ENCODE data around the gene MT1A. TPM values are rescaled to one million over a fixed set of nuclear protein-coding genes. Genes with fewer than 3 reads are reported as not detected.

Gene MT1A
- total RNA-seq, 1 donor from 2014 or later, result not detected

DNA sequence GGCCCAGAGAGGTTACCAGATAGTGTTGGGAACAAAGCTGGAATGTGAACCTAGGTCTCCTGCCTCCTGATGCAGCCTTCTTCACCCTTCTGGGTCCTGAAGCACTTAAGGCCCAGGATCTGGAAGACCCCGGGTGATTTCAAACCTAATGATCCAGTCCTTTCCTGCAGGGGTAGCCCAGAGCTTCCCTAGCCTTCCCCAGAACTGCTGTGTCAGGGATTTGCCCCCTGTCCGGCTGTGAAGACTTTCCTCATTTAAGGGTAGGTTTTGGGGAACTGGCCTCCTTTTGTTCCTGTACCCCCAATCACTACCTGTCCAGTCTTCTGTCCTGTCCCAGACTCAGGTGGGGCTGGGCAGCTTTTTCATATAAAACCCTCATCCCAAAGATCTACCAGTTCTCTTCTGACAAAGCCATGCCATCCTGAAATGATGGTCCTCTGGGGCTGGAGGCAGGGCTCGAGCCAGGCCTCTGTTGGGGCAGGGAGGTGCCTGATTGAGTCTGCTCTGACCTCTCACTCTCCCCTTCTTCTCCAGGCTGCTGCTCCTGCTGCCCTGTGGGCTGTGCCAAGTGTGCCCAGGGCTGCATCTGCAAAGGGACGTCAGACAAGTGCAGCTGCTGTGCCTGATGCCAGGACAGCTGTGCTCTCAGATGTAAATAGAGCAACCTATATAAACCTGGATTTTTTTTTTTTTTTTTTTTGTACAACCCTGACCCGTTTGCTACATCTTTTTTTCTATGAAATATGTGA lies 45.1 kb downstream of the MT1A start:
- Mint-ChIP-seq H3K36me3 (ENCODE audit: low read depth) (no peaks in the 10 kb centered on the region), H3K4me3 (no peak overlapping the region), H3K9me3 (no peaks in the 10 kb centered on the region), H3K27me3 (peaks cover 8% of the 10 kb centered on the region), H3K27ac (no peak overlapping the region), H3K4me1 (peaks cover 11% of the 10 kb centered on the region)
- DNase-seq, result no peak
- TF ChIP-seq, protein P1, sequence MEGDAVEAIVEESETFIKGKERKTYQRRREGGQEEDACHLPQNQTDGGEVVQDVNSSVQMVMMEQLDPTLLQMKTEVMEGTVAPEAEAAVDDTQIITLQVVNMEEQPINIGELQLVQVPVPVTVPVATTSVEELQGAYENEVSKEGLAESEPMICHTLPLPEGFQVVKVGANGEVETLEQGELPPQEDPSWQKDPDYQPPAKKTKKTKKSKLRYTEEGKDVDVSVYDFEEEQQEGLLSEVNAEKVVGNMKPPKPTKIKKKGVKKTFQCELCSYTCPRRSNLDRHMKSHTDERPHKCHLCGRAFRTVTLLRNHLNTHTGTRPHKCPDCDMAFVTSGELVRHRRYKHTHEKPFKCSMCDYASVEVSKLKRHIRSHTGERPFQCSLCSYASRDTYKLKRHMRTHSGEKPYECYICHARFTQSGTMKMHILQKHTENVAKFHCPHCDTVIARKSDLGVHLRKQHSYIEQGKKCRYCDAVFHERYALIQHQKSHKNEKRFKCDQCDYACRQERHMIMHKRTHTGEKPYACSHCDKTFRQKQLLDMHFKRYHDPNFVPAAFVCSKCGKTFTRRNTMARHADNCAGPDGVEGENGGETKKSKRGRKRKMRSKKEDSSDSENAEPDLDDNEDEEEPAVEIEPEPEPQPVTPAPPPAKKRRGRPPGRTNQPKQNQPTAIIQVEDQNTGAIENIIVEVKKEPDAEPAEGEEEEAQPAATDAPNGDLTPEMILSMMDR (IDR thresholded peaks at IDR 0.05), result no peak
- ChIA-PET CTCF (interaction anchor here (1.8 kb wide), 1 partner anchor 18 kb away, joined by 7 read pairs; no protein-coding TSS in a partner anchor), POLR2A (interaction anchor here (0.6 to 1.8 kb wide), 7 partner anchors 13 to 186 kb away, joined by 3 to 9 read pairs (median 4); partner anchors contain the start of gene MT2A)
- intact Hi-C loops (cut with micrococcal nuclease), result loop anchor here (2.0 to 5.0 kb wide), 4 partner anchors 19 to 166 kb away; no protein-coding TSS in a partner anchor
- ATAC-seq (ENCODE audit: low read depth), result no peak

DNA sequence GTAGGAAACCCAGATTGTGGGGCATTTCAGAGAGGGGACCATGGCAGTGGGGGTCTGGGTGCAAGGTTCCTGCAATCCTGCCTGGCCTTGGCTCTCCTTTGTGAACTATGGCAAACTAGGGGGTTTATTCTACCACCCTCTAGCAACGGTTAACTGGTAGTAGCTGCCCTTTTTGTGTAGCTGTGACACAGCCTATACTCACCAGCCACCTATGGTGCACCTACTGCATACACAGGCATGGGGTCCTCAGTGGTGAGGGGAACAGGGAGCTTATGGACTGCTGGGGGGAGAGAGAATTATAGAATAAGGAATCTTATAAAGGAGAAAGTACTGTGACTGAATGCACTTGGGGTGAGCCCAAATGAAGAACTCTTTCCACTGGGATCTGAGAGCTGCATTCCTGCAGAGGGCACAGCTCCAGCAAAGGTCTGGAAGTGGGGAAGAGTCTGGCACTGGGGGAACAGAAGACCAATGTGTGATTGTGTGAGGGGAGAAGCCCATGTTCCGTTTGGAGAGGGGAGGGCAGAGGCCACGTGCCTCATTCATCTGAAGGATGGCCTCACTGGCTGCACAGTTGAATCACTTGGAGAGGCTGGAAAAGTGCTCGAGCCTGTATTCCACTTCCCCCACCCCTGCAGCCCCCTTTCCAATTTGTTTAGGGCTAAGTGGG lies 45.9 kb downstream of the MT1A start:
- no peak overlapping the region for H3K27ac Mint-ChIP-seq
- DNase-seq (no peak), ATAC-seq (ENCODE audit: low read depth) (no peak)
- intact Hi-C loops (cut with micrococcal nuclease), result loop anchor here (5.0 kb wide), 3 partner anchors 42 to 167 kb away; no protein-coding TSS in a partner anchor
- H3K27me3 Mint-ChIP-seq, result peaks cover 8% of the 10 kb centered on the region
- H3K4me1 Mint-ChIP-seq, result peaks cover 11% of the 10 kb centered on the region
- no peaks in the 10 kb centered on the region for H3K36me3 Mint-ChIP-seq (ENCODE audit: low read depth)
- TF ChIP-seq, protein P1 (IDR thresholded peaks at IDR 0.05), result no peak
- H3K9me3 Mint-ChIP-seq, result no peaks in the 10 kb centered on the region
- H3K4me3 Mint-ChIP-seq, result no peak overlapping the region
- CTCF ChIA-PET, result interaction anchor here (1.2 kb wide), 1 partner anchor 18 kb away, joined by 3 read pairs; no protein-coding TSS in a partner anchor
- POLR2A ChIA-PET, result no interaction called here

DNA sequence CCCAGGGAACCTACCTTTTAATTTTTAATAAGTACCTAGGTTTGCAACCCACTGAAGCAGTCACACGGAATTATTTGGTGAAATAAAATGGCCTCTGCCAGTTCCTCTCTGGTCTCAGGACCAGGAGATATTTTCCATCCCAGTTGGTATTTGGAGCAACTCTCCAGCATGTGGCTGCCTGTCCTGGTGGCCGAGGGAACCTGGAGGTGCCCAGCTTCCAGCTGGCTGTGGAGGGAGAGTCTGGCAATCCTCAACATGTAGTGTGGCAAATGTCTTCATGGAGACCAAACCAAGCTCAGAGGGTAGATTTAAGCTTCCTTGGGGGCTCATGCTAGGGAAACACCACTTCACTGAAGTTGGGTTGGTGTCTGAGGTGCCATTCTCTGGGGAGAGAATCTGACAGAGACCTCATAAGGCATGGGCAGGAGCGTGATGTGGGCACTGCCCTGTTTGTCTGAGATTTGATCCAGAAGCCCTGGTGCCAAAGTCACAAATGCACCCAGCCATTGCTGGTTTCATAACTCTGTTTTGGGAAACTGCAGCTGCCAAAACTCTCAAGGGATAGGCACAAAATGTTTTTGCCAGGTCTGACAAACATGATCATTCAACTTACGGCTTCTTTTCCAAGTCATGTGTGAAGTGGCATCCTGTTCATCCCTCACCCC lies 46.6 kb downstream of the MT1A start:
- Mint-ChIP-seq H3K27ac (no peak overlapping the region), H3K27me3 (peaks cover 8% of the 10 kb centered on the region), H3K36me3 (ENCODE audit: low read depth) (no peaks in the 10 kb centered on the region), H3K4me1 (peaks cover 11% of the 10 kb centered on the region), H3K9me3 (no peaks in the 10 kb centered on the region), H3K4me3 (no peak overlapping the region)
- CTCF ChIA-PET, result interaction anchor here (1.2 kb wide), 1 partner anchor 17 kb away, joined by 3 read pairs; no protein-coding TSS in a partner anchor
- POLR2A ChIA-PET, result no interaction called here
- DNase-seq (no peak), ATAC-seq (ENCODE audit: low read depth) (no peak)
- TF ChIP-seq, protein P1 (IDR thresholded peaks at IDR 0.05), result no peak
- intact Hi-C loops (cut with micrococcal nuclease), result loop anchor here (5.0 kb wide), 3 partner anchors 43 to 168 kb away; no protein-coding TSS in a partner anchor

DNA sequence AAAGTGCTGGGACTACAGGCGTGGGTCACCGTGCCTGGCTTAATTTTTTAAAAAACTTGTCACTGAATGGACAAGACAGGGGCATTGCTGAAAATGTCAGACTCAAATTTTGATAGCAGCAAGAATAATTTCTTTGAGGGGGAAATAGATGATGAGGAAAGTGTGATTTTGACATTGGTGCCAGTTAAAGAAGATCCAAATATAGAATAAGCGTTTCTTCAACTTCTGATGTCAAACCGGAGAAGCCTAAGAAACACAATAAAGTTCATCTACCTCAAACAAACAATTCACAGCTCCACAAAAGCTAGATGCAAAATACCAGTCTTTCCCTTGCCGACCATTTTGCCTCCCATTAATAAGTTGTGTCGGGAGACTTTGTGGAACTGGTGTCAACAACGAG lies 48.3 kb downstream of the MT1A start:
- peaks cover 12% of the 10 kb centered on the region for H3K27me3 Mint-ChIP-seq
- DNase-seq (no peak), ATAC-seq (ENCODE audit: low read depth) (no peak)
- CTCF ChIA-PET, result no interaction called here
- TF ChIP-seq, protein P1 (IDR thresholded peaks at IDR 0.05), result no peak
- peaks cover 4% of the 10 kb centered on the region for H3K4me1 Mint-ChIP-seq
- no peaks in the 10 kb centered on the region for H3K36me3 Mint-ChIP-seq (ENCODE audit: low read depth)
- intact Hi-C loops (cut with micrococcal nuclease), result no loop called here
- H3K4me3 Mint-ChIP-seq, result no peak overlapping the region
- H3K27ac Mint-ChIP-seq, result no peak overlapping the region
- H3K9me3 Mint-ChIP-seq, result peaks cover 3% of the 10 kb centered on the region
- POLR2A ChIA-PET, result interaction anchor here (0.6 to 0.7 kb wide), 2 partner anchors 15 to 1025 kb away, joined by 3 read pairs; no protein-coding TSS in a partner anchor
